ENCODE measurements around the gene TPSB2.
"Not testable (repeated sequence)": the region's sequence is repeated elsewhere in the genome, so short reads cannot be mapped to it uniquely, and the experiment has no call there.

DNA sequence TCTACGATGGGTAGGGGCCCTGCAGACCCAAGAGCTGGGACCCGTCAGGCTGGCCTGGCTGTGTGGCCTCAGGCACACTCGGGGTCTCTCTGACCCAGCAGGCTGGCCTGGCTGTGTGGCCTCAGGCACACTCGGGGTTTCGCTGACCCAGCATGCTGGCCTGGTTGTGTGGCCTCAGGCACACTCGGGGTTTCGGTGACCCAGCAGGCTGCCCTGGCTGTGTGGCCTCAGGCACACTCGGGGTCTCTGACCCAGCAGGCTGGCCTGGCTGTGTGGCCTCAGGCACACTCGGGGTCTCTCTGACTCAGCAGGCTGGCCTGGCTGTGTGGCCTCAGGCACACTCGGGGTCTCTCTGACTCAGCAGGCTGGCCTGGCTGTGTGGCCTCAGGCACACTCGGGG, 39.2 kb downstream of the TPSB2 start:
- TF ChIP-seq, protein P1, sequence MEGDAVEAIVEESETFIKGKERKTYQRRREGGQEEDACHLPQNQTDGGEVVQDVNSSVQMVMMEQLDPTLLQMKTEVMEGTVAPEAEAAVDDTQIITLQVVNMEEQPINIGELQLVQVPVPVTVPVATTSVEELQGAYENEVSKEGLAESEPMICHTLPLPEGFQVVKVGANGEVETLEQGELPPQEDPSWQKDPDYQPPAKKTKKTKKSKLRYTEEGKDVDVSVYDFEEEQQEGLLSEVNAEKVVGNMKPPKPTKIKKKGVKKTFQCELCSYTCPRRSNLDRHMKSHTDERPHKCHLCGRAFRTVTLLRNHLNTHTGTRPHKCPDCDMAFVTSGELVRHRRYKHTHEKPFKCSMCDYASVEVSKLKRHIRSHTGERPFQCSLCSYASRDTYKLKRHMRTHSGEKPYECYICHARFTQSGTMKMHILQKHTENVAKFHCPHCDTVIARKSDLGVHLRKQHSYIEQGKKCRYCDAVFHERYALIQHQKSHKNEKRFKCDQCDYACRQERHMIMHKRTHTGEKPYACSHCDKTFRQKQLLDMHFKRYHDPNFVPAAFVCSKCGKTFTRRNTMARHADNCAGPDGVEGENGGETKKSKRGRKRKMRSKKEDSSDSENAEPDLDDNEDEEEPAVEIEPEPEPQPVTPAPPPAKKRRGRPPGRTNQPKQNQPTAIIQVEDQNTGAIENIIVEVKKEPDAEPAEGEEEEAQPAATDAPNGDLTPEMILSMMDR (optimal IDR thresholded peaks at IDR 0.05 in 1 of 3, IDR thresholded peaks at IDR 0.05 in 1 of 3, conservative IDR thresholded peaks at IDR 0.05 in 1 of 3; ENCODE audit: extremely low read depth in 1 of 3, insufficient read depth in 2 of 3, low read length in 3 of 3): not testable (repeated sequence)
- not testable (repeated sequence) for TF ChIP-seq EZH2 (IDR thresholded peaks at IDR 0.05; ENCODE audit: low read length)

All from keratinocyte (primary cell).